ENCODE results near the gene UFM1. TPM values are rescaled to one million over a fixed set of nuclear protein-coding genes. Genes with fewer than 3 reads are reported as not detected.

UFM1 gene
- polyA plus RNA-seq, 3 donors = 36.0 to 56.6 (median 41.8) TPM

DNA sequence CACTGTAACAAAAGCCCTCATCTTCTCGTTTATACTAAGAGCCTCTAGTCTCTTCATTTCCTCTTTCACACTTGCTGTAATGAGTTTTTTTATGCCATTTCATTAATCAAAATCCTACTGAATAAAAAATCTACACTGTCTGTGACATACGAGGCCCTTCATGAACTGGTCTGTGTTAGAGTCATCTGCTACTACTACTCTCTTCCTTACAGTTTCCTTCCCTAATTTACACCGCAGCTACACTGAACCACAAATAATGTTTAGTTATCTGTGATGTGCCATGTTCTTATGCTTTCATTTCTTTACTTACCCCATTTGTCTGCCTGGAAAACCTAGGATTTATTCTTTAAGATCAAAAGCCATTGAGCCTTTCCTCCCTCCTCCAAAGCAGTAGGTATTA, 16.0 kb downstream of the UFM1 start:
- peak overlapping the region in 1 of 7 donors; percentile 28 for H3K27ac Mint-ChIP-seq
- Histone ChIP-seq H3K27me3 (ENCODE audit: control insufficient read depth in 2 of 2, insufficient read depth in 2 of 2, low read length in 2 of 2) (no peaks in the 10 kb centered on the region), H3K4me1 (ENCODE audit: control insufficient read depth in 1 of 2, insufficient read depth in 2 of 2, low read length in 2 of 2) (no peaks in the 10 kb centered on the region), H4K20me1 (ENCODE audit: insufficient read depth, low read length) (no peaks in the 10 kb centered on the region), H2AFZ (ENCODE audit: insufficient read depth, low read depth, low read length, poor library complexity, severe bottlenecking) (no peak overlapping the region), H3K79me2 (ENCODE audit: insufficient read depth, low read length) (no peaks in the 10 kb centered on the region), H3K4me3 (replicated peaks in 1 of 3; ENCODE audit: low read depth in 2 of 3, low read length in 3 of 3) (no peak overlapping the region), H3K36me3 (replicated peaks in 1 of 2; ENCODE audit: control insufficient read depth in 1 of 2, insufficient read depth in 2 of 2, low read length in 2 of 2) (peaks cover 17 to 32% of the 10 kb centered on the region in 2 donors), H3K9ac (ENCODE audit: insufficient read depth, low read length, poor library complexity, severe bottlenecking) (no peak overlapping the region), H3K4me2 (replicated peaks; ENCODE audit: extremely low read depth, low read length, poor library complexity, severe bottlenecking) (no peak overlapping the region), H3K9me3 (replicated peaks in 1 of 2; ENCODE audit: control insufficient read depth in 1 of 2, insufficient read depth in 1 of 2, low read length in 2 of 2) (no peaks in the 10 kb centered on the region), H3K27ac (ENCODE audit: low read depth in 1 of 2, low read length in 2 of 2) (no peak overlapping the region)
- intact Hi-C loops (cut with micrococcal nuclease) = no loop called here
- no peaks in the 10 kb centered on the region for H3K27me3 Mint-ChIP-seq (ENCODE audit: low read depth in 3 of 3)
- TF ChIP-seq, protein P1, sequence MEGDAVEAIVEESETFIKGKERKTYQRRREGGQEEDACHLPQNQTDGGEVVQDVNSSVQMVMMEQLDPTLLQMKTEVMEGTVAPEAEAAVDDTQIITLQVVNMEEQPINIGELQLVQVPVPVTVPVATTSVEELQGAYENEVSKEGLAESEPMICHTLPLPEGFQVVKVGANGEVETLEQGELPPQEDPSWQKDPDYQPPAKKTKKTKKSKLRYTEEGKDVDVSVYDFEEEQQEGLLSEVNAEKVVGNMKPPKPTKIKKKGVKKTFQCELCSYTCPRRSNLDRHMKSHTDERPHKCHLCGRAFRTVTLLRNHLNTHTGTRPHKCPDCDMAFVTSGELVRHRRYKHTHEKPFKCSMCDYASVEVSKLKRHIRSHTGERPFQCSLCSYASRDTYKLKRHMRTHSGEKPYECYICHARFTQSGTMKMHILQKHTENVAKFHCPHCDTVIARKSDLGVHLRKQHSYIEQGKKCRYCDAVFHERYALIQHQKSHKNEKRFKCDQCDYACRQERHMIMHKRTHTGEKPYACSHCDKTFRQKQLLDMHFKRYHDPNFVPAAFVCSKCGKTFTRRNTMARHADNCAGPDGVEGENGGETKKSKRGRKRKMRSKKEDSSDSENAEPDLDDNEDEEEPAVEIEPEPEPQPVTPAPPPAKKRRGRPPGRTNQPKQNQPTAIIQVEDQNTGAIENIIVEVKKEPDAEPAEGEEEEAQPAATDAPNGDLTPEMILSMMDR (IDR thresholded peaks at IDR 0.05) = no peak
- WGBS (ENCODE audit: insufficient coverage) = no CpG with 5 or more reads among the region's 3 CpGs
- peaks cover 12% of the 10 kb centered on the region for H3K4me1 Mint-ChIP-seq
- no peak for DNase-seq
- no peaks in the 10 kb centered on the region for H3K9me3 Mint-ChIP-seq
- H3K4me3 Mint-ChIP-seq = no peak overlapping the region
- peaks cover 19 to 28% of the 10 kb centered on the region in 2 donors for H3K36me3 Mint-ChIP-seq

DNA sequence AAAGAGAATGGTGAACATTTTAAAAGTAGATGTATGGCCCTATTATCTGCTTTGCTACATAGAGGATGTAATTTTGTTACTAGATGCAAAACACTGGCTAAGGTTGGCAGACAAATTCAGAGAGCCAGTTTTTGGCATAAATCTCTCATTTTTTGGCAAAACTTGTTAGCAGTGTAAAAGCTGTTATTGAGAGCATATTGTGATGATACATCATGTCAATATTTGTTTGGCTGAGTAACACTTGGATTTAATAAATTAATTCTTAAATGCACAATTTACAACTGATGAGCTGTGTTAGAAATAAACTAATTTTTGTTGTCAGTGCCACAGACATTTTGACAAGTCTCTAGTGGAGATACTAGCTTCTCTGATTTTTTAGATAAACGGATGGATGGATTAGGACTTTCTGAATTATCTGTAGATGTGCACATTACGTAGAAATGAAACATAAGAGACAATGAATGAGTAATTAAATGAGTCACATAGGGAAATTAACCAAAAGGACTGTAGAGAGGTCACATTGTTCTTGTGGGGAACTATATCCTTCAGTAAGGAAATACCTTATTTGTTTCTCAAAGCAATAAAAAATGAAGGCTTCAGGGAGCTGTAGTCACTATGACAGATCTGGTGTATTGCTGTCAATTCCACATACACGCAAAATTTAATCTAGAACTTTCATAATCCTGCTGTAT, 17.4 kb downstream of the UFM1 start:
- DNase-seq = no peak
- Histone ChIP-seq H2AFZ (ENCODE audit: insufficient read depth, low read depth, low read length, poor library complexity, severe bottlenecking) (no peak overlapping the region), H3K4me1 (ENCODE audit: control insufficient read depth in 1 of 2, insufficient read depth in 2 of 2, low read length in 2 of 2) (no peaks in the 10 kb centered on the region), H3K4me3 (replicated peaks in 1 of 3; ENCODE audit: low read depth in 2 of 3, low read length in 3 of 3) (no peak overlapping the region), H3K36me3 (replicated peaks in 1 of 2; ENCODE audit: control insufficient read depth in 1 of 2, insufficient read depth in 2 of 2, low read length in 2 of 2) (peaks cover 8 to 18% of the 10 kb centered on the region in 2 donors), H3K9ac (ENCODE audit: insufficient read depth, low read length, poor library complexity, severe bottlenecking) (no peak overlapping the region), H3K9me3 (replicated peaks in 1 of 2; ENCODE audit: control insufficient read depth in 1 of 2, insufficient read depth in 1 of 2, low read length in 2 of 2) (no peaks in the 10 kb centered on the region), H4K20me1 (ENCODE audit: insufficient read depth, low read length) (no peaks in the 10 kb centered on the region), H3K4me2 (replicated peaks; ENCODE audit: extremely low read depth, low read length, poor library complexity, severe bottlenecking) (no peak overlapping the region), H3K79me2 (ENCODE audit: insufficient read depth, low read length) (no peaks in the 10 kb centered on the region), H3K27me3 (ENCODE audit: control insufficient read depth in 2 of 2, insufficient read depth in 2 of 2, low read length in 2 of 2) (no peaks in the 10 kb centered on the region), H3K27ac (ENCODE audit: low read depth in 1 of 2, low read length in 2 of 2) (no peak overlapping the region)
- H3K4me3 Mint-ChIP-seq = no peak overlapping the region
- H3K27me3 Mint-ChIP-seq (ENCODE audit: low read depth in 3 of 3) = no peaks in the 10 kb centered on the region
- intact Hi-C loops (cut with micrococcal nuclease) = no loop called here
- H3K36me3 Mint-ChIP-seq = peaks cover 8 to 16% of the 10 kb centered on the region in 2 donors
- peaks cover 0 to 2% (median 0%) of the 10 kb centered on the region in 7 donors for H3K9me3 Mint-ChIP-seq
- peaks cover 6% of the 10 kb centered on the region for H3K4me1 Mint-ChIP-seq
- no peak overlapping the region for H3K27ac Mint-ChIP-seq
- TF ChIP-seq, protein P1 (IDR thresholded peaks at IDR 0.05) = no peak
- WGBS (ENCODE audit: insufficient coverage) = 67% methylated on average over 1 of the region's 3 CpGs

All from CD14-positive monocyte (primary cell).